ENCODE measurements around the gene ENDOD1. TPM values are rescaled to one million over a fixed set of nuclear protein-coding genes. Genes with fewer than 3 reads are reported as not detected.

ENDOD1 gene
- total RNA-seq, 1 experiment from 2014 or later = 32.1 TPM

DNA sequence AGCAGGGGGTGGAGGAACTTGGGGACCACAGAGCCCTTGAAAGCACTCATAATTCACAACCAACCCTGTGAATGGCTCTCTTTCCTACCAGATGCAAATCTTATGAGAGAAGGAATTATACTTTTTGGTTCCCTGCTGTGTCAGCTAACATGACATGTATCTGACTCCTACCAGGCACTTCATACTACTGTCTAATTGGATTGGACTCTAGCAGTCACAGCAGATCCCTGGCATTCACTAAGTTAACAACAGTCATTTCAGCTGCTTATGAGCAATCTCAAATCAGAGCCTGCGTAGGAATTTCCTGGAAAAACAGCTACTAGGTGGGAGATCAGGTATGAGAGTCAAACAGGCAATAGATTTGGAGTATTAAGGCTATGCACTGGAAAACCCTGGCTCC is 11.1 kb upstream of the ENDOD1 start:
- Histone ChIP-seq H3K27ac (ENCODE audit: low read length) (no peak overlapping the region), H3K36me3 (ENCODE audit: low read depth, low read length) (no peaks in the 10 kb centered on the region), H3K9ac (ENCODE audit: low read length) (no peak overlapping the region), H3K4me2 (ENCODE audit: low read length) (no peak overlapping the region), H3K79me2 (ENCODE audit: low read length) (no peaks in the 10 kb centered on the region), H3K9me2 (replicated peaks; ENCODE audit: low read length) (no peaks in the 10 kb centered on the region), H3K27me3 (ENCODE audit: low read length) (no peaks in the 10 kb centered on the region), H3K4me1 (ENCODE audit: insufficient read depth, low read length) (peaks cover 22% of the 10 kb centered on the region), H4K20me1 (ENCODE audit: low read length) (no peaks in the 10 kb centered on the region), H3F3A (ENCODE audit: low read length, unreplicated experiment) (no peaks in the 10 kb centered on the region), H3K4me3 (ENCODE audit: low read length) (no peak overlapping the region), H3K9me3 (ENCODE audit: low read length) (no peaks in the 10 kb centered on the region), H2AFZ (ENCODE audit: low read length) (no peak overlapping the region)
- DNase-seq (peak; percentile 42), ATAC-seq (no peak)
- ChIA-PET CTCF (no interaction called here), POLR2A (ENCODE audit: unreplicated experiment) (no interaction called here)
- intact Hi-C loops (cut with micrococcal nuclease) = no loop called here
- no TSS peak for BruUV-seq (replicated peaks)
- TF ChIP-seq EZH2phosphoT487 (IDR thresholded peaks at IDR 0.05; ENCODE audit: borderline replicate concordance, low read length) (no peak), CTCF (conservative IDR thresholded peaks at IDR 0.05; ENCODE audit: low read depth, low read length) (no peak), EZH2 (IDR thresholded peaks at IDR 0.05; ENCODE audit: low read length, unreplicated experiment) (no peak)

- Histone ChIP-seq H3K79me2 (ENCODE audit: low read length) (no peaks in the 10 kb centered on the region), H3F3A (ENCODE audit: low read length, unreplicated experiment) (no peaks in the 10 kb centered on the region), H3K9me3 (ENCODE audit: low read length) (no peaks in the 10 kb centered on the region), H3K36me3 (ENCODE audit: low read depth, low read length) (no peaks in the 10 kb centered on the region), H3K4me3 (ENCODE audit: low read length) (no peak overlapping the region), H3K9ac (ENCODE audit: low read length) (no peak overlapping the region), H3K4me2 (ENCODE audit: low read length) (no peak overlapping the region), H3K27me3 (ENCODE audit: low read length) (no peaks in the 10 kb centered on the region), H3K4me1 (ENCODE audit: insufficient read depth, low read length) (peaks cover 21% of the 10 kb centered on the region), H2AFZ (ENCODE audit: low read length) (no peak overlapping the region), H4K20me1 (ENCODE audit: low read length) (no peaks in the 10 kb centered on the region), H3K9me2 (replicated peaks; ENCODE audit: low read length) (no peaks in the 10 kb centered on the region), H3K27ac (ENCODE audit: low read length) (no peak overlapping the region)
- POLR2A ChIA-PET (ENCODE audit: unreplicated experiment) = no interaction called here
- no TSS peak for BruUV-seq (replicated peaks)
- DNase-seq (no peak), ATAC-seq (no peak)
- CTCF ChIA-PET = interaction anchor here (0.6 kb wide), 1 partner anchor 9 kb away, joined by 3 read pairs; no protein-coding TSS in a partner anchor
- intact Hi-C loops (cut with micrococcal nuclease) = no loop called here
- no peak for TF ChIP-seq CTCF (conservative IDR thresholded peaks at IDR 0.05; ENCODE audit: low read depth, low read length)
- TF ChIP-seq EZH2phosphoT487 (IDR thresholded peaks at IDR 0.05; ENCODE audit: borderline replicate concordance, low read length) = no peak
- TF ChIP-seq EZH2 (IDR thresholded peaks at IDR 0.05; ENCODE audit: low read length, unreplicated experiment) = no peak
Observed at GRCh38 chr11:95081010-95081409, 8.6 kb upstream of the ENDOD1 start.

- no TSS peak for BruUV-seq (replicated peaks)
- ATAC-seq = no peak
- Histone ChIP-seq H3K27ac (ENCODE audit: low read length) (no peak overlapping the region), H3F3A (ENCODE audit: low read length, unreplicated experiment) (no peaks in the 10 kb centered on the region), H3K36me3 (ENCODE audit: low read depth, low read length) (no peaks in the 10 kb centered on the region), H2AFZ (ENCODE audit: low read length) (no peak overlapping the region), H3K79me2 (ENCODE audit: low read length) (no peaks in the 10 kb centered on the region), H3K9me2 (replicated peaks; ENCODE audit: low read length) (no peaks in the 10 kb centered on the region), H3K27me3 (ENCODE audit: low read length) (no peaks in the 10 kb centered on the region), H3K4me3 (ENCODE audit: low read length) (no peak overlapping the region), H4K20me1 (ENCODE audit: low read length) (no peaks in the 10 kb centered on the region), H3K9ac (ENCODE audit: low read length) (no peak overlapping the region), H3K4me1 (ENCODE audit: insufficient read depth, low read length) (peaks cover 17% of the 10 kb centered on the region), H3K4me2 (ENCODE audit: low read length) (no peak overlapping the region), H3K9me3 (ENCODE audit: low read length) (no peaks in the 10 kb centered on the region)
- CTCF ChIA-PET = interaction anchor here (0.6 kb wide), 1 partner anchor 9 kb away, joined by 3 read pairs; no protein-coding TSS in a partner anchor
- intact Hi-C loops (cut with micrococcal nuclease) = no loop called here
- POLR2A ChIA-PET (ENCODE audit: unreplicated experiment) = no interaction called here
- DNase-seq = no peak
- TF ChIP-seq CTCF (conservative IDR thresholded peaks at IDR 0.05; ENCODE audit: low read depth, low read length) = no peak
- TF ChIP-seq EZH2phosphoT487 (IDR thresholded peaks at IDR 0.05; ENCODE audit: borderline replicate concordance, low read length) = no peak
- TF ChIP-seq EZH2 (IDR thresholded peaks at IDR 0.05; ENCODE audit: low read length, unreplicated experiment) = no peak
Observed at GRCh38 chr11:95081412-95081811, 8.2 kb upstream of the ENDOD1 start.
